ENCODE data around the gene ZNF654.

GRCh38 chr3:88046766-88047165 lies 12.3 kb upstream of the ZNF654 start:
- TF ChIP-seq POLR2A (IDR thresholded peaks at IDR 0.05; ENCODE audit: low read depth, low read length) (no peak), PAX5 (IDR thresholded peaks at IDR 0.05; ENCODE audit: insufficient read depth, low read length, severe bottlenecking) (no peak), POLR2AphosphoS5 (IDR thresholded peaks at IDR 0.05; ENCODE audit: low read depth, low read length) (no peak), TAF1 (IDR thresholded peaks at IDR 0.05; ENCODE audit: low read depth, low read length) (no peak), SPI1 (IDR thresholded peaks at IDR 0.05; ENCODE audit: low read depth, low read length) (no peak)

Data from GM12891 (cell line).